MCF 10A (cell line): ENCODE data around the gene OTULIN. TPM values are rescaled to one million over a fixed set of nuclear protein-coding genes. Genes with fewer than 3 reads are reported as not detected.
A peak's percentile ranks its signal among the peaks of the same experiment; 100 is the strongest.

Source experiments
- BruUV-seq: library from RNA; stranded (reverse); fragments of 400-500 nt; replicated peaks from 2 replicates; lab custom pipeline; 2021; lab: Mats Ljungman, UMichigan
- CTCF ChIA-PET: fragments of 300-600 bp; sonication (Branson Sonifier 250); formaldehyde crosslinking; extraction: SDS; loops from one replicate; lab custom pipeline; 2021; ENCODE audit warnings: antibody characterized with exemption, inconsistent platforms; lab: Yijun Ruan, JAX
- POLR2A ChIA-PET: fragments of 300-600, 350-650 bp; sonication (Branson Sonifier 250); formaldehyde crosslinking; extraction: SDS; loops from one replicate; lab custom pipeline; 2020; ENCODE audit warnings: antibody characterized with exemption, inconsistent platforms; lab: Yijun Ruan, JAX
- DNase-seq: peaks from one replicate; pipeline ENCODE4 v3.0.0-alpha.2; 2018; ENCODE audit not compliant: unreplicated experiment
- H3K27ac Mint-ChIP-seq: one replicate; pipeline ENCODE4 v1.8.0; 2022; ENCODE audit warnings: mild to moderate bottlenecking, low read depth, mixed read lengths; ENCODE audit not compliant: unreplicated experiment
- H3K27me3 Mint-ChIP-seq: one replicate; pipeline ENCODE4 v1.8.0; 2022; ENCODE audit warnings: mixed read lengths; ENCODE audit not compliant: insufficient read depth, unreplicated experiment
- H3K36me3 Mint-ChIP-seq: one replicate; pipeline ENCODE4 v1.8.0; 2022; ENCODE audit warnings: mild to moderate bottlenecking, moderate library complexity, mixed read lengths; ENCODE audit not compliant: insufficient read depth, unreplicated experiment
- H3K4me1 Mint-ChIP-seq: one replicate; pipeline ENCODE4 v1.8.0; 2022; ENCODE audit warnings: mixed read lengths; ENCODE audit not compliant: insufficient read depth, unreplicated experiment
- H3K4me3 Mint-ChIP-seq: one replicate; pipeline ENCODE4 v1.8.0; 2022; ENCODE audit warnings: mild to moderate bottlenecking, moderate library complexity, mixed read lengths; ENCODE audit not compliant: unreplicated experiment
- H3K9me3 Mint-ChIP-seq: one replicate; pipeline ENCODE4 v1.8.0; 2022; ENCODE audit warnings: mixed read lengths; ENCODE audit not compliant: unreplicated experiment
- CTCF ChIP-seq: fragments of 200-600 bp; IDR thresholded peaks from one replicate; pipeline ENCODE4 v1.8.0; 2022; ENCODE audit warnings: antibody characterized with exemption, mild to moderate bottlenecking; ENCODE audit not compliant: unreplicated experiment
- intact Hi-C: fragments of 100-400 bp; cut with micrococcal nuclease; formaldehyde crosslinking; loops from 2 replicates; pipeline ENCODE4 v1.14.1; 2022
- total RNA-seq: library from RNA; stranded (reverse); gene quantifications from 2 replicates; pipeline ENCODE4 v1.2.3, GENCODE V29; 2022

Gene OTULIN
- total RNA-seq, 1 experiment from 2014 or later = 34.6 TPM

- Mint-ChIP-seq H3K4me1 (peaks cover 66% of the 10 kb centered on the region), H3K27me3 (no peaks in the 10 kb centered on the region), H3K27ac (no peak overlapping the region), H3K36me3 (peaks cover 26% of the 10 kb centered on the region), H3K9me3 (no peaks in the 10 kb centered on the region), H3K4me3 (no peak overlapping the region)
- no peak for TF ChIP-seq CTCF
- BruUV-seq = no TSS peak
- intact Hi-C loops = no loop called here
- POLR2A ChIA-PET = interaction anchor here (1.4 to 1.7 kb wide), 2 partner anchors 9 to 12 kb away, joined by 5 to 6 read pairs; partner anchors contain the start of gene OTULIN
- no peak for DNase-seq
- CTCF ChIA-PET = interaction anchor here (4.5 kb wide), 1 partner anchor 11 kb away, joined by 33 read pairs; no protein-coding TSS in a partner anchor
These were observed 8.9 kb downstream of the OTULIN start for GRCh38 chr5:14673443-14673842.

- DNase-seq = no peak
- POLR2A ChIA-PET = interaction anchor here (0.9 to 3.3 kb wide), 7 partner anchors 8 to 334 kb away, joined by 4 to 23 read pairs (median 8); partner anchors contain the start of gene OTULIN
- H3K27ac Mint-ChIP-seq = peak overlapping the region; percentile 86
- CTCF ChIA-PET = interaction anchor here (0.5 to 1.5 kb wide), 5 partner anchors 8 to 52 kb away, joined by 3 to 8 read pairs (median 4); no protein-coding TSS in a partner anchor
- no peak overlapping the region for H3K4me3 Mint-ChIP-seq
- peaks cover 60% of the 10 kb centered on the region for H3K4me1 Mint-ChIP-seq
- TF ChIP-seq CTCF = no peak
- no peaks in the 10 kb centered on the region for H3K9me3 Mint-ChIP-seq
- BruUV-seq = no TSS peak
- peaks cover 34% of the 10 kb centered on the region for H3K36me3 Mint-ChIP-seq
- no peaks in the 10 kb centered on the region for H3K27me3 Mint-ChIP-seq
- intact Hi-C loops = no loop called here
These were observed 10.7 kb downstream of the OTULIN start for GRCh38 chr5:14674983-14675854.

- peaks cover 41% of the 10 kb centered on the region for H3K36me3 Mint-ChIP-seq
These were observed 11.4 kb downstream of the OTULIN start for GRCh38 chr5:14675865-14676300.

More at GRCh38 chr5:14675865-14676300, 11.4 kb downstream of the OTULIN start:
- H3K4me3 Mint-ChIP-seq = peak overlapping the region; percentile 26
- no TSS peak for BruUV-seq
- ChIA-PET CTCF (interaction anchor here (1.3 to 1.5 kb wide), 4 partner anchors 9 to 21 kb away, joined by 3 to 5 read pairs (median 4); no protein-coding TSS in a partner anchor), POLR2A (interaction anchor here (0.8 to 3.3 kb wide), 6 partner anchors 9 to 17 kb away, joined by 3 to 23 read pairs (median 14); partner anchors contain the start of gene OTULIN)
- no peaks in the 10 kb centered on the region for H3K27me3 Mint-ChIP-seq
- H3K4me1 Mint-ChIP-seq = peaks cover 55% of the 10 kb centered on the region
- intact Hi-C loops = no loop called here
- no peak for DNase-seq
- TF ChIP-seq CTCF = no peak
- no peaks in the 10 kb centered on the region for H3K9me3 Mint-ChIP-seq
- peak overlapping the region; percentile 86 for H3K27ac Mint-ChIP-seq
